Neural cell (in vitro differentiated cells): ENCODE data around the gene BUD31. TPM values are rescaled to one million over a fixed set of nuclear protein-coding genes. Genes with fewer than 3 reads are reported as not detected.

Experiments used
- H2AFZ ChIP-seq: fragments of 200-600, 300-800 bp; sonication (generic), shearing (Covaris generic); 2 replicates; pipeline ENCODE4 v1.6.0; 2014; ENCODE audit warnings: low read depth, mild to moderate bottlenecking, antibody characterized with exemption, low read length, moderate library complexity
- H3F3A ChIP-seq: fragments of 200-600 bp; shearing (Covaris generic); 2 replicates; pipeline ENCODE4 v1.6.1; 2016; ENCODE audit warnings: mild to moderate bottlenecking, moderate library complexity, mixed read lengths, antibody characterized with exemption, low read length; ENCODE audit not compliant: insufficient read depth, poor library complexity, severe bottlenecking
- H3K27ac ChIP-seq: fragments of 200-600, 300-800 bp; sonication (generic), shearing (Covaris generic); 2 replicates; pipeline ENCODE4 v1.5.1; 2014; ENCODE audit warnings: mild to moderate bottlenecking, low read length, moderate library complexity
- H3K27me3 ChIP-seq: fragments of 300-800, 200-600 bp; sonication (generic), shearing (Covaris generic); 2 replicates; pipeline ENCODE4 v1.6.0; 2014; ENCODE audit warnings: mild to moderate bottlenecking, low read depth, low read length, moderate library complexity; ENCODE audit not compliant: insufficient read depth
- H3K36me3 ChIP-seq: fragments of 300-800, 200-600 bp; sonication (generic), shearing (Covaris generic); 2 replicates; pipeline ENCODE4 v1.5.1; 2014; ENCODE audit warnings: mild to moderate bottlenecking, antibody characterized with exemption, low read length, moderate library complexity; ENCODE audit not compliant: insufficient read depth
- H3K4me2 ChIP-seq: fragments of 300-800, 200-600 bp; sonication (generic), shearing (Covaris generic); 2 replicates; pipeline ENCODE4 v1.6.0; 2014; ENCODE audit warnings: mild to moderate bottlenecking, low read length
- H3K4me3 ChIP-seq: fragments of 300-800, 200-600 bp; sonication (generic), shearing (Covaris generic); 2 replicates; pipeline ENCODE4 v1.5.1; 2014; ENCODE audit warnings: mild to moderate bottlenecking, low read length, moderate library complexity
- H3K79me2 ChIP-seq: fragments of 200-600 bp; shearing (Covaris generic); replicated peaks from 2 replicates; pipeline ENCODE4 v1.6.0; 2014; ENCODE audit warnings: mild to moderate bottlenecking, low read length, moderate library complexity; ENCODE audit not compliant: insufficient read depth
- H3K9ac ChIP-seq: fragments of 300-800, 200-600 bp; sonication (generic), shearing (Covaris generic); 2 replicates; pipeline ENCODE4 v1.6.1; 2016; ENCODE audit warnings: mild to moderate bottlenecking, low read length, mixed read lengths
- H3K9me2 ChIP-seq: fragments of 200-600 bp; shearing (Covaris generic); 2 replicates; pipeline ENCODE4 v1.6.1; 2016; ENCODE audit warnings: mild to moderate bottlenecking, low read length, mixed read lengths; ENCODE audit not compliant: insufficient read depth
- H3K9me3 ChIP-seq: fragments of 200-600, 300-800 bp; sonication (generic), shearing (Covaris generic); 2 replicates; pipeline ENCODE4 v1.6.1; 2016; ENCODE audit warnings: mild to moderate bottlenecking, mixed run types, low read length, moderate library complexity, mixed read lengths
- H4K20me1 ChIP-seq: fragments of 200-600 bp; shearing (Covaris generic); 2 replicates; pipeline ENCODE4 v1.6.1; 2016; ENCODE audit warnings: mild to moderate bottlenecking, mixed run types; ENCODE audit not compliant: insufficient read depth
- EP300 ChIP-seq: fragments of 450-650 bp; conservative IDR thresholded peaks from 2 replicates; pipeline ENCODE4 v1.6.1; 2014; ENCODE audit warnings: antibody characterized with exemption, mild to moderate bottlenecking, moderate library complexity; ENCODE audit not compliant: poor library complexity, severe bottlenecking
- EZH2 ChIP-seq: fragments of 200-600, 300-800 bp; shearing (Covaris generic), sonication (generic); IDR thresholded peaks from 2 replicates; pipeline ENCODE4 v1.6.1; 2014; ENCODE audit warnings: antibody characterized with exemption, low read length, borderline replicate concordance, mild to moderate bottlenecking; ENCODE audit not compliant: insufficient read depth, poor library complexity, severe bottlenecking
- MXI1 ChIP-seq: fragments of 450-650 bp; conservative IDR thresholded peaks from 2 replicates; pipeline ENCODE4 v1.6.1; 2014; ENCODE audit warnings: antibody characterized with exemption, mild to moderate bottlenecking; ENCODE audit not compliant: poor library complexity, severe bottlenecking
- POLR2AphosphoS5 ChIP-seq: IDR thresholded peaks from 2 replicates; pipeline ENCODE4 v1.6.1; 2012
- RAD21 ChIP-seq: fragments of 450-650 bp; conservative IDR thresholded peaks from 2 replicates; pipeline ENCODE4 v1.6.1; 2014; ENCODE audit warnings: antibody characterized with exemption, mild to moderate bottlenecking, moderate library complexity
- SMC3 ChIP-seq: fragments of 450-650 bp; conservative IDR thresholded peaks from 2 replicates; pipeline ENCODE4 v1.6.1; 2014; ENCODE audit warnings: antibody characterized with exemption, mild to moderate bottlenecking, moderate library complexity; ENCODE audit not compliant: poor library complexity
- TAF1 ChIP-seq: IDR thresholded peaks from 2 replicates; pipeline ENCODE4 v1.6.1; 2012; ENCODE audit warnings: low read depth
- polyA plus RNA-seq: library from polyadenylated mRNA; depleted of rRNA; stranded (reverse); fragments of >200 nt; gene quantifications from 2 replicates; pipeline ENCODE4 v1.2.3, GENCODE V29; 2014
- TF ChIP-seq, protein P1 (sequence below): fragments of 450-650 bp; IDR thresholded peaks from 2 replicates; pipeline ENCODE4 v1.5.1; 2014; ENCODE audit warnings: antibody characterized with exemption, mild to moderate bottlenecking, moderate library complexity; ENCODE audit not compliant: poor library complexity, severe bottlenecking
- TF ChIP-seq, protein P2 (sequence below): IDR thresholded peaks from 2 replicates; pipeline ENCODE4 v1.6.1; 2012; ENCODE audit warnings: borderline replicate concordance

Gene BUD31
- polyA plus RNA-seq, 1 donor from 2014 or later: 251 TPM

DNA sequence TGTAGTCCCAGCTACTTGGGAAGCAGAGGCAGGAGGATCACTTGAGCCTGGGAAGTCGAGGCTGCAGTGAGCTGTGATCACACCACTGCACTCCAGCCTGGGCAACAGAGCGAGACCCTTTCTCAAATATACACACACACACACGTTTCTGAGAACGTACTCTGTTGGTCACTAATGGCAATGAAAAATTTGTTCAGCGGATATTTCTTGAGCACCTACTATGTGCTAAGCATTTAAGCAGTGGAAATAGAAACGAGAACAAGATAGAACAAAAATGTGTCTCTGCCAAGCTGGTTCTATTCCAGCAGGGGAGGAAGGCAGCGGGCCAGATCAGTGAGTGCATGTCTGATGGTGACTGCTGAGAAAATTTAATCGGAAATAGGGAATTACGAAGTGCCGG, 25.6 kb upstream of the BUD31 start:
- Histone ChIP-seq H3K9me2 (no peaks in the 10 kb centered on the region), H4K20me1 (no peaks in the 10 kb centered on the region), H3K4me2 (no peak overlapping the region), H3K27me3 (no peaks in the 10 kb centered on the region), H3K79me2 (no peaks in the 10 kb centered on the region), H3K9me3 (no peaks in the 10 kb centered on the region), H3K36me3 (no peaks in the 10 kb centered on the region), H3K4me3 (no peak overlapping the region), H3K9ac (no peak overlapping the region), H3K27ac (no peak overlapping the region), H2AFZ (no peak overlapping the region), H3F3A (no peaks in the 10 kb centered on the region)
- TF ChIP-seq, protein P1, sequence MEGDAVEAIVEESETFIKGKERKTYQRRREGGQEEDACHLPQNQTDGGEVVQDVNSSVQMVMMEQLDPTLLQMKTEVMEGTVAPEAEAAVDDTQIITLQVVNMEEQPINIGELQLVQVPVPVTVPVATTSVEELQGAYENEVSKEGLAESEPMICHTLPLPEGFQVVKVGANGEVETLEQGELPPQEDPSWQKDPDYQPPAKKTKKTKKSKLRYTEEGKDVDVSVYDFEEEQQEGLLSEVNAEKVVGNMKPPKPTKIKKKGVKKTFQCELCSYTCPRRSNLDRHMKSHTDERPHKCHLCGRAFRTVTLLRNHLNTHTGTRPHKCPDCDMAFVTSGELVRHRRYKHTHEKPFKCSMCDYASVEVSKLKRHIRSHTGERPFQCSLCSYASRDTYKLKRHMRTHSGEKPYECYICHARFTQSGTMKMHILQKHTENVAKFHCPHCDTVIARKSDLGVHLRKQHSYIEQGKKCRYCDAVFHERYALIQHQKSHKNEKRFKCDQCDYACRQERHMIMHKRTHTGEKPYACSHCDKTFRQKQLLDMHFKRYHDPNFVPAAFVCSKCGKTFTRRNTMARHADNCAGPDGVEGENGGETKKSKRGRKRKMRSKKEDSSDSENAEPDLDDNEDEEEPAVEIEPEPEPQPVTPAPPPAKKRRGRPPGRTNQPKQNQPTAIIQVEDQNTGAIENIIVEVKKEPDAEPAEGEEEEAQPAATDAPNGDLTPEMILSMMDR: no peak
- TF ChIP-seq, protein P2, sequence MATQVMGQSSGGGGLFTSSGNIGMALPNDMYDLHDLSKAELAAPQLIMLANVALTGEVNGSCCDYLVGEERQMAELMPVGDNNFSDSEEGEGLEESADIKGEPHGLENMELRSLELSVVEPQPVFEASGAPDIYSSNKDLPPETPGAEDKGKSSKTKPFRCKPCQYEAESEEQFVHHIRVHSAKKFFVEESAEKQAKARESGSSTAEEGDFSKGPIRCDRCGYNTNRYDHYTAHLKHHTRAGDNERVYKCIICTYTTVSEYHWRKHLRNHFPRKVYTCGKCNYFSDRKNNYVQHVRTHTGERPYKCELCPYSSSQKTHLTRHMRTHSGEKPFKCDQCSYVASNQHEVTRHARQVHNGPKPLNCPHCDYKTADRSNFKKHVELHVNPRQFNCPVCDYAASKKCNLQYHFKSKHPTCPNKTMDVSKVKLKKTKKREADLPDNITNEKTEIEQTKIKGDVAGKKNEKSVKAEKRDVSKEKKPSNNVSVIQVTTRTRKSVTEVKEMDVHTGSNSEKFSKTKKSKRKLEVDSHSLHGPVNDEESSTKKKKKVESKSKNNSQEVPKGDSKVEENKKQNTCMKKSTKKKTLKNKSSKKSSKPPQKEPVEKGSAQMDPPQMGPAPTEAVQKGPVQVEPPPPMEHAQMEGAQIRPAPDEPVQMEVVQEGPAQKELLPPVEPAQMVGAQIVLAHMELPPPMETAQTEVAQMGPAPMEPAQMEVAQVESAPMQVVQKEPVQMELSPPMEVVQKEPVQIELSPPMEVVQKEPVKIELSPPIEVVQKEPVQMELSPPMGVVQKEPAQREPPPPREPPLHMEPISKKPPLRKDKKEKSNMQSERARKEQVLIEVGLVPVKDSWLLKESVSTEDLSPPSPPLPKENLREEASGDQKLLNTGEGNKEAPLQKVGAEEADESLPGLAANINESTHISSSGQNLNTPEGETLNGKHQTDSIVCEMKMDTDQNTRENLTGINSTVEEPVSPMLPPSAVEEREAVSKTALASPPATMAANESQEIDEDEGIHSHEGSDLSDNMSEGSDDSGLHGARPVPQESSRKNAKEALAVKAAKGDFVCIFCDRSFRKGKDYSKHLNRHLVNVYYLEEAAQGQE: no peak
- TF ChIP-seq TAF1 (no peak), RAD21 (no peak), SMC3 (no peak), MXI1 (no peak), POLR2AphosphoS5 (no peak), EZH2 (no peak), EP300 (no peak)

DNA sequence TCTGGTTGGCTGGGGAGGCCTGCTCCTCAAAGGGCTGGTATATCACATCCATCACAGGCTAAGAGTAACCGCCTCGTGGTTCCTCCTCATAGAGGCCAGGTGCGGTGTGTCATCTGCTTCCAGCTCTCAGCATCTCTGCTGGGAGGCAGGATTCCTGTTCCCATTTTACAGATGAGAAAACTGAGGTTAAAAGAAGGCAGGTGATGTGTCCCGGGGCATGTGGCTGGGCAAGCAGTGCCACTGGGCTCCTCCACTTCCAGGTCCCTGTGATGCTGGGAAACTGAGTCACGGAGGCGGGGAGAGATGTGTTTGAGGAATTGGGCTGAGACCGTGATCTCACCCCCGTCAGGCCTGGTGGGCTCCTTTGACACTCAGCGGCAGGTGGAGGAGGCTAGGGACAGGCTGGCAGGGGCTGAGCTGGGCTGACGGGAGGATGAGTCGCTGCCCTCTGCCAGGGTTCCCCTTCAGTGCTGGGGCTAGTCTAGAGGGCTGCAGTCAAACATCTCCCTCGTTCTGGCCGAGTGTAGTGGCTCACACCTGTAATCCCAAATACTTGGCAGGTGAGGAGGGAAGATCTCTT, 24.9 kb upstream of the BUD31 start:
- Histone ChIP-seq H3K9me3 (no peaks in the 10 kb centered on the region), H3K4me2 (no peak overlapping the region), H3K9me2 (no peaks in the 10 kb centered on the region), H3K79me2 (no peaks in the 10 kb centered on the region), H3K36me3 (no peaks in the 10 kb centered on the region), H4K20me1 (no peaks in the 10 kb centered on the region), H3F3A (no peaks in the 10 kb centered on the region), H3K27ac (no peak overlapping the region), H3K27me3 (no peaks in the 10 kb centered on the region), H3K9ac (no peak overlapping the region), H3K4me3 (no peak overlapping the region), H2AFZ (no peak overlapping the region)
- TF ChIP-seq MXI1 (no peak), SMC3 (no peak), EZH2 (no peak), TAF1 (no peak), EP300 (no peak), RAD21 (no peak), POLR2AphosphoS5 (no peak)
- TF ChIP-seq, protein P1: no peak
- TF ChIP-seq, protein P2: no peak
